ENCODE data around the gene ADAMTS12. TPM values are rescaled to one million over a fixed set of nuclear protein-coding genes. Genes with fewer than 3 reads are reported as not detected.

ADAMTS12 gene
- total RNA-seq, 2 donors from 2014 or later = 2.3 to 8.9 TPM

DNA sequence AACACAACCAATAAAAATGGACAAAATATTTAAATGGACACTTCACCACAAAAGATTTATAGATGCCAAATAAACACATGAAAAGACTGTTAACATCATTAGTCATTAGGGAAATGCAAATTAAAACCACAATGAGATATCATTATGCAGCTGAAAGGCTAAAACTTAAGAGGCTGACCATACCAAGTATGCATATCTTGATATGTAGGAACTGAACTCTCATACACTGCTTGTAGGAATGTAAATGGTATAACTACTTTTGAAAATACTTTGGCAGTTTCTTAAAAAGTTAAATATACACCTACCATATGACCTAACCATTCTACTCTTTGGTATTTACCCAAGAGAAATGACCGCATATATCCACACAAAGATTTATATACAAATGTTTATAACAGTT lies 13.6 kb upstream of the ADAMTS12 start:
- Histone ChIP-seq H3K4me1 (no peaks in the 10 kb centered on the region), H3K27me3 (no peaks in the 10 kb centered on the region), H3K36me3 (replicated peaks in 1 of 2; ENCODE audit: insufficient read depth in 1 of 2, low read depth in 2 of 2) (no peaks in the 10 kb centered on the region), H3K9me3 (peaks cover 0 to 18% (median 0%) of the 10 kb centered on the region in 3 donors), H3K4me3 (no peak overlapping the region), H3K27ac (no peak overlapping the region)
- intact Hi-C loops (cut with DNase I) = no loop called here
- DNase-seq (no peak), ATAC-seq (no peak)
- WGBS, 2 donors = 80 to 88% methylated on average over 1 of the region's 1 CpG
- TF ChIP-seq, protein P1, sequence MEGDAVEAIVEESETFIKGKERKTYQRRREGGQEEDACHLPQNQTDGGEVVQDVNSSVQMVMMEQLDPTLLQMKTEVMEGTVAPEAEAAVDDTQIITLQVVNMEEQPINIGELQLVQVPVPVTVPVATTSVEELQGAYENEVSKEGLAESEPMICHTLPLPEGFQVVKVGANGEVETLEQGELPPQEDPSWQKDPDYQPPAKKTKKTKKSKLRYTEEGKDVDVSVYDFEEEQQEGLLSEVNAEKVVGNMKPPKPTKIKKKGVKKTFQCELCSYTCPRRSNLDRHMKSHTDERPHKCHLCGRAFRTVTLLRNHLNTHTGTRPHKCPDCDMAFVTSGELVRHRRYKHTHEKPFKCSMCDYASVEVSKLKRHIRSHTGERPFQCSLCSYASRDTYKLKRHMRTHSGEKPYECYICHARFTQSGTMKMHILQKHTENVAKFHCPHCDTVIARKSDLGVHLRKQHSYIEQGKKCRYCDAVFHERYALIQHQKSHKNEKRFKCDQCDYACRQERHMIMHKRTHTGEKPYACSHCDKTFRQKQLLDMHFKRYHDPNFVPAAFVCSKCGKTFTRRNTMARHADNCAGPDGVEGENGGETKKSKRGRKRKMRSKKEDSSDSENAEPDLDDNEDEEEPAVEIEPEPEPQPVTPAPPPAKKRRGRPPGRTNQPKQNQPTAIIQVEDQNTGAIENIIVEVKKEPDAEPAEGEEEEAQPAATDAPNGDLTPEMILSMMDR (IDR thresholded peaks at IDR 0.05) = no peak
- no peak for TF ChIP-seq POLR2A (IDR thresholded peaks at IDR 0.05)

- Histone ChIP-seq H3K9me3 (peaks cover 0 to 18% (median 0%) of the 10 kb centered on the region in 3 donors), H3K27ac (no peak overlapping the region), H3K36me3 (replicated peaks in 1 of 2; ENCODE audit: insufficient read depth in 1 of 2, low read depth in 2 of 2) (no peaks in the 10 kb centered on the region), H3K27me3 (no peaks in the 10 kb centered on the region), H3K4me1 (no peaks in the 10 kb centered on the region), H3K4me3 (no peak overlapping the region)
- intact Hi-C loops (cut with DNase I) = no loop called here
- 73% methylated on average over 2 of the region's 2 CpGs for WGBS, 2 donors
- TF ChIP-seq, protein P1 (IDR thresholded peaks at IDR 0.05) = no peak
- no peak for TF ChIP-seq POLR2A (IDR thresholded peaks at IDR 0.05)
- ATAC-seq (no peak), DNase-seq (no peak)
Observed at GRCh38 chr5:33903118-33903517, 11.3 kb upstream of the ADAMTS12 start.

GRCh38 chr5:33901156-33901555 lies 9.4 kb upstream of the ADAMTS12 start:
- Histone ChIP-seq H3K9me3 (peaks cover 0 to 5% (median 0%) of the 10 kb centered on the region in 3 donors), H3K4me3 (no peak overlapping the region), H3K27ac (no peak overlapping the region), H3K27me3 (no peaks in the 10 kb centered on the region), H3K36me3 (replicated peaks in 1 of 2; ENCODE audit: insufficient read depth in 1 of 2, low read depth in 2 of 2) (no peaks in the 10 kb centered on the region), H3K4me1 (no peaks in the 10 kb centered on the region)
- TF ChIP-seq, protein P1 (IDR thresholded peaks at IDR 0.05) = no peak
- no peak for TF ChIP-seq POLR2A (IDR thresholded peaks at IDR 0.05)
- intact Hi-C loops (cut with DNase I) = no loop called here
- ATAC-seq (no peak), DNase-seq (no peak)
- WGBS, 2 donors = 47 to 50% methylated on average over 1 of the region's 1 CpG

- DNase-seq (no peak), ATAC-seq (no peak)
- 54 to 56% methylated on average over 1 of the region's 1 CpG for WGBS, 2 donors
- intact Hi-C loops (cut with DNase I) = no loop called here
- peaks cover 18% of the 10 kb centered on the region for H3K4me1 ChIP-seq
- H3K4me3 ChIP-seq = no peak overlapping the region
- TF ChIP-seq, protein P1 (IDR thresholded peaks at IDR 0.05) = no peak
- no peak for TF ChIP-seq POLR2A (IDR thresholded peaks at IDR 0.05)
- H3K36me3 ChIP-seq (replicated peaks in 1 of 2; ENCODE audit: insufficient read depth in 1 of 2, low read depth in 2 of 2) = no peaks in the 10 kb centered on the region
- peaks cover 0 to 9% of the 10 kb centered on the region in 2 donors for H3K27me3 ChIP-seq
- no peaks in the 10 kb centered on the region for H3K9me3 ChIP-seq
- H3K27ac ChIP-seq = no peak overlapping the region
Observed at GRCh38 chr5:33894566-33894965, 2.8 kb upstream of the ADAMTS12 start.

DNA sequence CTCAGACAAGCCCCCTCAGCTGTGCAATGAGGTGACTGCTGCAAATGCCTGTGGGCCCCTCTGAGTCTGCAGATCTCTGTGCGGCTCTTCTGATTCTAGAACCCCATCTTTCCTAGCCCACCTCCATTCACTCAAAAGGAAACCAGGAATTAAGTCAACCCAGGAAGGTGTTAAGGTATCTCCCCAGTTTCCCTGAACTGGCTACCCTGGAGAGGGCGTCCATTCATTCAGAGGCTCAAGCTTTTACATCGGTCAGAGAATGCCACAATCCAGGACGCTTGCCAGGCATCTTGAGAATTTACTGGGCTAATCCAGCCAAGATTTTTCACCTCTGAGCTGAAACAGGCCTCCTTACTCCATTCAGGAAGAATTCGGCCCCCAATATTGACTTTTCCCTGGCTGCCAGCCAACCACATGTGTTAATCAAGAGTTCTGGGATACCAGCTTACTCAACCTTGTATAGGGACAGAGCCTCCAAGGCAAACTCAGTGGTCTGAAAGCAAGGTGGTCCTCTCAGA lies 889 bp upstream of the ADAMTS12 start:
- H3K36me3 ChIP-seq (replicated peaks in 1 of 2; ENCODE audit: insufficient read depth in 1 of 2, low read depth in 2 of 2) = no peaks in the 10 kb centered on the region
- ATAC-seq (peak; percentile 63), DNase-seq (peak; percentile 50 to 74 (median 58))
- H3K27ac ChIP-seq = peak overlapping the region in 2 of 4 donors; percentile 19 to 38
- H3K27me3 ChIP-seq = peaks cover 2 to 9% of the 10 kb centered on the region in 2 donors
- TF ChIP-seq, protein P1 (IDR thresholded peaks at IDR 0.05) = no peak
- TF ChIP-seq POLR2A (IDR thresholded peaks at IDR 0.05) = no peak
- peaks cover 18% of the 10 kb centered on the region for H3K4me1 ChIP-seq
- 23 to 27% methylated on average over 5 of the region's 5 CpGs for WGBS, 2 donors
- intact Hi-C loops (cut with DNase I) = no loop called here
- H3K4me3 ChIP-seq = no peak overlapping the region
- no peaks in the 10 kb centered on the region for H3K9me3 ChIP-seq

Data from body of pancreas (tissue), 4 donors.